Measurements from ENCODE around the gene LEKR1.
A peak's percentile ranks its signal among the peaks of the same experiment; 100 is the strongest.
"Not testable (repeated sequence)": the region's sequence is repeated elsewhere in the genome, so short reads cannot be mapped to it uniquely, and the experiment has no call there.

LEKR1 gene

DNA sequence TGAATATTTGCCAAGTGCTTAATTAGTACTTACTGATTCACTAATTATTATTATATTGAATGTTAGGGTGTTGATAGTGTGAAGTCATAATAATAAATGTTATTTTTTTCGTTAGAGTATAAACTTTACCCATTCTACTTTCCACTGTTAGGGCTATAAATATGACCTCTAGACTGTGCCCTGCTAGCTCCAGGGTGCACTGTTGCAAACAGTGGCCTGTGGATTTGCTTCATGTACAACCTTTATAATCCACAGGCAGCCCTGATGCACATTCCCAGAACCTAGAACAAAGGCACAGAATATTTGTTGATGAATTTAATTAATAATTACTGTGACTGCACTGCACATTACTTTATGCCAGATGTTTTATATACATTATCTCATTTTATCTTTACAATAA lies 28.8 kb upstream of the LEKR1 start:
- H3K9me3 Mint-ChIP-seq, result peaks cover 12% of the 10 kb centered on the region
- no peak overlapping the region for H3K27ac Mint-ChIP-seq
- H3K36me3 Mint-ChIP-seq, result peaks cover 41% of the 10 kb centered on the region
- H3K4me1 Mint-ChIP-seq, result peaks cover 15% of the 10 kb centered on the region
- no peaks in the 10 kb centered on the region for H3K27me3 Mint-ChIP-seq
- no peak for ATAC-seq
- no peak overlapping the region for H3K4me3 Mint-ChIP-seq

DNA sequence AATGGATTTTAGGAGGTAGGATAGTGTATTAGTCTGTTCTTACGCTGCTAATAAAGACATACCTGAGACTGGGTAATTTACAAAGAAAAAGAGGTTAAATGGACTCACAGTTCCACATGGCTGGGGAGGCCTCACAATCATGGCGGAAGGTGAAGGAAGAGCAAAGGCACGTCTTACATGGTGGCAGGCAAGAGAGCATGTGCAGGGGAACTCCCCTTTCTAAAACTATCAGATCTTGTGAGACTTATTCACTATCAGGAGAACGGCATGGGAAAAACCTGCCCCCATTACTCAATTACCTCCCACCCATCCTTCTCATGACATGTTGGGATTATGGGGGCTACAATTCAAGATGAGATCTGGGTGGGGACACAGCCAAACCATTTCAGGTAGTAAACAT lies 25.9 kb upstream of the LEKR1 start:
- H3K36me3 Mint-ChIP-seq, result peaks cover 33% of the 10 kb centered on the region
- H3K9me3 Mint-ChIP-seq, result peaks cover 16% of the 10 kb centered on the region
- not testable (repeated sequence) for H3K4me1 Mint-ChIP-seq, H3K4me3 Mint-ChIP-seq, H3K27ac Mint-ChIP-seq, H3K27me3 Mint-ChIP-seq, ATAC-seq

DNA sequence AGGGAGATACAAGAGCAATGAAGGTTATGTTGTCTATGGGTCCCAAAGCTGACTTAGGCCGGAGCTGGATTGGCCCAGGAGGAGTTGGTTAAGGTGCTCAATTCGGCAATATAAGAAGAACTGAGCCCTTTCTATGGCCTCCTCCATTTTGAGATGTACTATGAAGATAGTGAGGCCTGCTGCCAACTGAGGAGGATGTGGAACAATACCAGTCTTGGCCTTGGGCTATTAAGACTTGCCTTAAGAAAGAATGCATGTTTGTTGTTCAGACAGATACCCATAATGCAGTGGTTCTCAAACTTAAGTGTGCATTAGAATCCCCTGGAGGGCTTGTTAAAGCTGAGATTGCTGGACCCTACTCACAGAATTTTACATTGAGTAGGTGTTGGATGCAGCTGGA lies 24.4 kb upstream of the LEKR1 start:
- peaks cover 30% of the 10 kb centered on the region for H3K36me3 Mint-ChIP-seq
- ATAC-seq, result no peak
- H3K27ac Mint-ChIP-seq, result no peak overlapping the region
- no peaks in the 10 kb centered on the region for H3K27me3 Mint-ChIP-seq
- peaks cover 4% of the 10 kb centered on the region for H3K4me1 Mint-ChIP-seq
- no peak overlapping the region for H3K4me3 Mint-ChIP-seq
- peaks cover 16% of the 10 kb centered on the region for H3K9me3 Mint-ChIP-seq

DNA sequence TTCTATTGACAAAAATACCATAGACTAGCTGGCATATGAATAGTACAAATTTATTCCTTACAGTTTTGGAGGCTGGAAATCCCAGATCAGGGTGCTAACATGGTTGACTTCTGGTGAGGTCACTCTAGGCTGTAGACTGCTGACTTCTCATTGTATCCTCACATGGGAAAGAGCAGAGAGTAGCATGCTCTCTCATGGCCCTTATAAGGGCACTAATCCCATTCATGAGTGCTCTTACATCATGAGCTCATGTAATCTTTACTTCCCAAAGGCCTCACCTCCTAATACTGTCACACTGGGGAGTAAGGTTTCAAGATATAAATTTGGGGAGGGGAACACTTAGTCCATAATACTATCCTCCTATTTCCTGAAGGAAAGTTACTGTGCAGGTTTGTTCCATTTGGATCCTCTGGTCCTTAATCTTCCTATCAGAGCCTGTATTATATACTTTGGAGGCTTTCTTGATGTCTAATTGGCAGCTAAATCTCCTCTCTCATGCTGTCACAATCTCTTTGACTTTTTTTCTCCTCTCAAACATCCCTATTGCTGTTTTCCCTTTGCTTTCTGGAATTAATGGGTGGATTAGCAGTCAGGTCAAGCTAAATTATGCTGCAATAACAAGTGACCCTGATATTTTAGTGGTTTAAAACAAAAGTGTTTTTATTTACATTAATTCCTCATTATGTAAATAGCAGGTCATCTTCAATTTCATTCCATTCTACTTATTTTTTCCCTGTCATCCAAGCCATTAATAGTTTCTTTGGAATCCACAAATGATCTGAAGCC lies 23.1 kb upstream of the LEKR1 start:
- H3K4me3 Mint-ChIP-seq, result no peak overlapping the region
- H3K27me3 Mint-ChIP-seq, result no peaks in the 10 kb centered on the region
- H3K27ac Mint-ChIP-seq, result no peak overlapping the region
- H3K4me1 Mint-ChIP-seq, result peaks cover 10% of the 10 kb centered on the region
- peaks cover 16% of the 10 kb centered on the region for H3K9me3 Mint-ChIP-seq
- H3K36me3 Mint-ChIP-seq, result peaks cover 34% of the 10 kb centered on the region
- no peak for ATAC-seq

DNA sequence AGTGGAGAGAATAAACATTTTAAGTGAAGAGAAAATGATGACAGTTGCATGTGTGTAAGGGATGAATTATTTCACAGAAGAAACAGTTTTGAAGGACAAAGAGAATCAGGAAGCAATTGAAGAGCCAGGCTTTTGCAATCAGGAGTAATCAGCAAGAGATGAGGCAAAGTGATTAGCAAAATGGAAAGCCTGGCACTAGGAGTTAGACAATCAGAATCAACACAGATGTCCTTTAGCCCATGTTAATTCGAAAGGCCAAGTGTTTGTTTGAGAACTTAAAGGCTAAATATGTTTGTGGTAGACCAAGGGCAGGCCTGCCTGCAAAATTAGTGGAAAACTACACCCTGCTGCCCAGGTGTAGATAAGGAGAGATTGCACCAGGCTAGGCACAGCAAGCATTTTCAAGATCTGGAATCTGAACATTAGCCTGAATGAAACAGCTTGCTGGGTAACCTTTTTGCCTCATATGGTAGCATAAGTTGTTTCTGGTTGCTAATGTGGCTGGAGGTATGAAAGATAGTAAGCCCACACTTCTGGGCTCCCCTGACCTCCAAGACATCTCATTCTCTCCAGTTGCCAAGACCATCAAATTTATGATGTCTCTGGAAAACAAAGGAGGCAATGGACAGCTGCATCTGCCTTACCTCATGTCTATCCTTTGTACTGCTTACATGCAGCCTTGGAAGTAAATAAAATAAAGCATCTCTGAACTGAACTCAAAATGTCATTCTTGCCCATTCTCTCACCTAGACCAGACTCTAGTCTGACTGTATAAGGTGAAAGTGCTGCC lies 22.0 kb upstream of the LEKR1 start:
- no peak overlapping the region for H3K4me3 Mint-ChIP-seq
- H3K9me3 Mint-ChIP-seq, result peaks cover 16% of the 10 kb centered on the region
- H3K4me1 Mint-ChIP-seq, result peaks cover 12% of the 10 kb centered on the region
- no peak for ATAC-seq
- H3K36me3 Mint-ChIP-seq, result peaks cover 32% of the 10 kb centered on the region
- H3K27me3 Mint-ChIP-seq, result no peaks in the 10 kb centered on the region
- H3K27ac Mint-ChIP-seq, result no peak overlapping the region

DNA sequence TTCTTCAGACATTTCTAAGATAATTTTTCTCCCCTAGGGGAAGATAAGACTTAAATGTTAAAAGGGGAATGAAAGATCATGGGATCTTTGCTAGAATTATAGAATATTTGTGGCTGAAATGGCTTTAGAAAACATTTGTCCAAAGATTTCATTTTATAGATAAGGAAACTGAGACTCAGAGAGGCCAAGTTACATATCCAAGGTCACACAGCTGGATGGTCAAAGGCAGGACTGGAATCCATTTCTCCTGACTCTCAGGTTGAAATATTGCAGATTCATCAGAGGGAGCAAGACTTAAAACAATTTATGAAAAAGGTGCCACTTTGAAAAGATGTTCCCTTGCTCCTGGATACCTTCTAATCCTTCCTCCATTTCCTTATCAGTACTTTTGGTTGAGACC lies 19.5 kb upstream of the LEKR1 start:
- Mint-ChIP-seq H3K4me1 (peaks cover 16% of the 10 kb centered on the region), H3K9me3 (peaks cover 3% of the 10 kb centered on the region), H3K27me3 (no peaks in the 10 kb centered on the region), H3K4me3 (no peak overlapping the region), H3K36me3 (peaks cover 28% of the 10 kb centered on the region), H3K27ac (peak overlapping the region; percentile 57)
- no peak for ATAC-seq

DNA sequence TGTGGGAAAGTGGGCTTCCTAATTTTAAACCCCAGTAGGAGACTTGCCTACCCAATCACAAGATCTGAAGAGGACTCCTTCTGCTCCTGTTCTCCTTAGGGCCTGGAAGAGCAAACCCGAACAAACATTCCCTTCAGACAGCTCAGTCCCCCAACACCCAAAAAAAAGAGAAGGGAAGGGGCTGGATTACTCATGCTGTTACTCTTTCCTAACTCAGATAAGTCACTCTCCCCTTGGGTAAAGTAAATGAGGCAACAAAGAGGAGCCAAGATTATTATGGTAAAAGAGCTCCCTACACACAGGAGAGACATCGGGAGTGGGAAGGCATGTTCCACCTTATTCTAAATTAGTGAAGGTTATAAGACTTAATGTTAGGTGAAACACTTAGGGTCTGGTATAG lies 18.1 kb upstream of the LEKR1 start:
- peaks cover 19% of the 10 kb centered on the region for H3K4me1 Mint-ChIP-seq
- no peaks in the 10 kb centered on the region for H3K27me3 Mint-ChIP-seq
- peaks cover 28% of the 10 kb centered on the region for H3K36me3 Mint-ChIP-seq
- H3K9me3 Mint-ChIP-seq, result peaks cover 3% of the 10 kb centered on the region
- ATAC-seq, result no peak
- no peak overlapping the region for H3K4me3 Mint-ChIP-seq
- H3K27ac Mint-ChIP-seq, result peak overlapping the region; percentile 57

DNA sequence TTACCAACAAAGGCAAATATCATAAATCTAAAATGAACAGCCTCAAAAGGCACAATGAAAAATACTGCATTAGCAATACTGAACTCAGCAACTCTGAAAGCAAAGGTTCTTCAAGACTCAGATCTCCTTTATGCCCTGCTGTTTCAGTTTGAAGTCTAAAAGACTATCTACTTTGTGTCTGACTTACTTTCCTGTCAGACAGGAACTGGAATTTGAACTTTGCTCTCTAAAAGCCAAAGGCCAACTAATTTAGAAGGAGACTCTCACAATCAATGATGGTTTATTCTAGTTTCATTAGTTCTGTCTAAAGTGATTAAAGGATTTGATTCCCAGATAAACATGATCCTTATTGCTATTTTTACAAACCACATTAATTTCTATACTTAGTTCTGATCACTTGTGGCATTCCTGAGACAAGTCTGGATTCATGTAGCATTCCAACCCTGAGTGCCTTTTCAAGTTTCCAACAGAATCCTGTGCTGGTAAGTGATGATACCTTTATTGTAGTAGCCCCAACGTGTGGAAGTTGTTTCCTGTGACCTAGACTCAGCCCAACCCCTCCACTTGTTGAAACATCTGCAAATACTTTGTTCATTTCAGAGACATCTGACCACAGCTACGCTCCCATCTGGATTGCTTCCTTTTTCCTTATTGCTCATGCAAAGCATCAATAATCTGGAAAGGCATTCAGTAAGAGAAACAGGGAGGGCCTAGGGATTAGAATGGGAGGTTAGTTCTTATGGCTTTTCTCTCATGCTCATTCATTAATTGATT lies 14.9 kb upstream of the LEKR1 start:
- peaks cover 30% of the 10 kb centered on the region for H3K36me3 Mint-ChIP-seq
- H3K27ac Mint-ChIP-seq, result peak overlapping the region; percentile 12

DNA sequence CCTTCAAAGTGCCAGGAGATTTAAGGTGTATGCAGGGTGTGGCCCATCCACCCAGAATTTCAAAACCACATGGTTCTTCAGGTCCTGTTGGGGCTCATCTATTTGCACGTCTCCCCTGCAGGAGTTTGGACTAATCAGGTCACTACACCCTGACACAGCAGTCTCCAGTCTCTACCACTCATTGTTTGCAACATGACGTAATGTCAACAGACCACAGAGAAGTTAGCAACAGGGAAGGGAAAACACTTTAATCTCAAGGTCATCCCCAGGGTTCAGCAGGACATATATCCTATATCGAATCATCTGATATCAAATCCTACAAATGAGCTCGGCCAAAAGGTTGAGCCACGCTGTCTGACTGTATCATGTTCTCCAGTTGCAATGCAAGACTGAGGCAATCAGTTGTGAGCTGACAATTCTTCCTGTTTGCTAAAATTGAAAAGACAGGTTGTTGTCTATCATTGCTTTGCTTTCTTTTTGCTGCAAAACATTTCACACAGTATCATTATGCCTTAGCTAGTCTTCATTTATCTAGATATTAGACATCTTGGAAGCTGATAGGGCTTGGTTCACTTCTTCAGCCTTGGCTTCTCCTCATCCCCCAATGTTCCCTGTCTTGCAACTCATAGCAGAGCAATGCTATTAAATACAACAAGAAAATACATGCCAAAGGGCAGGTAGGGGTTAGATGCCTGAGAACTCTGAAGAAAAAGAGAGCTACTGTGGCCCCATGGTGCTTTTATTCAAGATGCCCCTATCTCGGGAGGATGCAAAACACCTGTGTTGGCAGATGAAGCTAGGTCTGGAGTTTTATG lies 13.4 kb upstream of the LEKR1 start:
- ATAC-seq, result no peak
- Mint-ChIP-seq H3K27ac (peak overlapping the region; percentile 74), H3K4me1 (peaks cover 39% of the 10 kb centered on the region), H3K9me3 (peaks cover 3% of the 10 kb centered on the region), H3K36me3 (peaks cover 29% of the 10 kb centered on the region), H3K4me3 (no peak overlapping the region), H3K27me3 (no peaks in the 10 kb centered on the region)

More for the DNA sequence above, 14.9 kb upstream of the LEKR1 start:
- no peak for ATAC-seq
- H3K9me3 Mint-ChIP-seq, result peaks cover 3% of the 10 kb centered on the region
- no peak overlapping the region for H3K4me3 Mint-ChIP-seq
- peaks cover 36% of the 10 kb centered on the region for H3K4me1 Mint-ChIP-seq
- H3K27me3 Mint-ChIP-seq, result no peaks in the 10 kb centered on the region

DNA sequence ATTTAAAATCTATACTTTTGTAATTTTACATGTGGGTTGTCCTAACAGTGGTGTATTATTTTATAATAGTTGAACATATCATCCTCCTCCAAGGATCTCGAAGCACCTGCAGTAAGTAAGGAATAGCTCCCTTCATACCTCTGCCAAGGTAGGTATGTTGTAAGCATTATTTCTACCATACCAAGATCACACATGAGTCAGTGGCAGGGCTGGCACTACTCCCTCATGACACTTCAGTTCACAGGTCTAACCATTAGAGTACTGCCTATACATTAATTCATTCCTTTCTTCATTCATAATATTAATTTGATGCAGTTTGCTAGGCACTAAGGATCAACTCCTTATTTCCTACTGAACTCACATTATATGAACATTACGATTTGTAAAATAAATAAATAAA lies 11.9 kb upstream of the LEKR1 start:
- H3K4me1 Mint-ChIP-seq, result peaks cover 45% of the 10 kb centered on the region
- no peaks in the 10 kb centered on the region for H3K27me3 Mint-ChIP-seq
- peaks cover 25% of the 10 kb centered on the region for H3K36me3 Mint-ChIP-seq
- H3K27ac Mint-ChIP-seq, result no peak overlapping the region
- peaks cover 3% of the 10 kb centered on the region for H3K9me3 Mint-ChIP-seq
- ATAC-seq, result no peak
- no peak overlapping the region for H3K4me3 Mint-ChIP-seq

DNA sequence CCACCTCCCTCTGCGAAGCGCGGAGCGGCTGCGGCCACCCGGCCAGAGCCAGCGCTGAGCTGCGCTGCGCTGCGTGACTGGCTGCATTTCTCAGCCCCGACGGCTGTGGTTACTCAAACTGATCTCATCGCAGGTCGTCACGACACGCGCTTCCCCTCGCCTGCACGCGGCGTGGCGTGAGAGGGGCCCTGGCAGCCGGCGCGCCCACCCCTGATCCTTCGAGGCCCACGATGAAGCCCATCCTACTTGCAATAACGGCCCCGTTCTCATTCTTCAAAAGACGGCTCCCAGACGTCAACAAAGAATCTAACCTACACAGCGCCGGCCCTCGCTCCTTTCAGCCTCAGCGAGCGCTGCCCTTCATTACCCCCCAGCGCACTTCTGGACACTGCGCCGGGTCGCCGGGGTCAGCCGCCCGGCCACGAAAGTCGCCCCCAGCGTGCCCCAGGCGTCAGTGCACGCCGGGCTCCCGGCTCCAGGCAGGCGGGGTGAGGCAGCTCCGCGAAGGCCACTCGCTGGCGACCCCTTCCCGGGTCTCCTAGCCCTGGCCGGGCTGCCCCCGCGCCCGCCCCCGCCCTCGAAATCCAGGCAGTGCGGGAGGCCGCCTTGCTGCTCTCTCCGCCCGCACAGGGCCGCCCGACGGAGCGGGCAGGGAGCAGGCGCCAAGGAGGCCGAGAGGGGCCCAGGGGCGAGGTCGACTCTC lies 9.9 kb upstream of the LEKR1 start:
- peak; percentile 32 for ATAC-seq
- Mint-ChIP-seq H3K4me1 (peaks cover 45% of the 10 kb centered on the region), H3K36me3 (peaks cover 10% of the 10 kb centered on the region), H3K4me3 (peak overlapping the region; percentile 78), H3K9me3 (peaks cover 3% of the 10 kb centered on the region), H3K27ac (peak overlapping the region; percentile 97), H3K27me3 (no peaks in the 10 kb centered on the region)

DNA sequence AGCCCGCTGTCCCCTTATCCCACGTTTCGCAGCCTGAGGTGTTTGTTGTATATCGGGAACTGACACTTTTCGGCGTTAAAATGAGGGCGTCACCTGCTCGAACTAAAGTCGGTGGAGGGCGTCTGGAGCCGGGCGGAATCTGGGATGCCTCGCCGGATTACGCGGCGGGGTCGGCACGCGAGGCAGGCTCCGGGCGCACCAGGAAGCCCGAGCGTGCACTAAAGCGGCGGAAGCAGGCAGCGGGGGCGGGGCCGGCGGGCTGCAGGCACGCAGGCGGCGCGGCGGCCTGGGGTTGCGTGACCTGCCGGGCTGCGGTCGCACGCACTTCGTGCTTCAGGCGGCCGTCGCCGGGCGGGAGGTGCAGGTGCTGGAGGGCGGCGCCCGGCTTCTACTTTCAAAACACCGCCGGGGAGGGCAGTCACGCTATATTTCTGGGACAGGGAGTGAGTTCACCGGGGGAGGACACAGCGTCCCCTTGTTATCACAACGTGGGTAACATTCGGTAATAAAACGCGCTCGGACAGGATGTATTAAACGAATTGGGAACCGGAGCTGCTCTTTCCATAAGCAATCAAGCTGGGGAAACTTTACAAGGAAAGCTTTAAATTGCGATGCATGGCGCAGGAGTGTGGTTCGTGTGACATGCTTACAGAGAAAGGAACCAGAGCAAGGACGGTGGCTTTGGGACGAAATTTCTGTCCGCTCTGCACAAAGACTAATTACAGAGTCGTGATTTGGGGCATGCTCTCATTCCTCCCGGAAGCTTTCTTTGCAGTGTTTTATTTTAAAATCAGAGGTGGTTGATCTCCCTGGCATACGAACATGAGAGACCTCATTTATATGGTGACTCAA lies 9.1 kb upstream of the LEKR1 start:
- peak; percentile 94 for ATAC-seq
- Mint-ChIP-seq H3K27me3 (no peaks in the 10 kb centered on the region), H3K4me1 (peaks cover 40% of the 10 kb centered on the region)

DNA sequence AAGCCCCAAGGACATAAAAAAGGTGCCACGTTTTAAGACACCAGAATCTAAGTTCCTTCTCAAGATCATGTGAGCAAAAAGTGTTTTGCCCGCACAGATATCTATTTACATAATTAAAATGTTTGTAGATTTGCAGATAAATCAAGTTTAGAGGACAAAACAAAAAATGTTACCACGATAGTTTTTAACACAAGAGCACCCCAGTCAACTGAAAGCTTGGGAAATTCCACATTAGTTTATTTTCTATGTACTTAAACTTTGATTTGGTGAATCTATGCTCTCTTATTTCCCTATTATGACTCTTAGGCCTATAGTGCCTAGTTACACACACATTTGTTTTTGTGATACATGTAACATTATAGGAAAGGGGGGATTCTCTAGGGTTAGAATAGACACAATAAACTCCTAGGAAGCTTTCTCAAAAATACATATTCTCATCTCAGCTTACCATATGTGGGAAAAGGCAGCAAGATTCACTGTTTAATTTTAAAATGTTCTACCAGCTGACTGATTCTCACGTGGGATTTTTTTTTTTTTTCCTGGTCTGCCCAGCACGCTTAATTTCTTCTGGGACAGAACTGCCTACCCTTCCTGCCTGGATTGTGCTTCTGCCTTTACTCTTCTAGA lies 8.4 kb upstream of the LEKR1 start:
- Mint-ChIP-seq H3K27me3 (no peaks in the 10 kb centered on the region), H3K4me1 (peaks cover 40% of the 10 kb centered on the region), H3K4me3 (peak overlapping the region; percentile 78), H3K9me3 (peaks cover 3% of the 10 kb centered on the region), H3K36me3 (peaks cover 10% of the 10 kb centered on the region), H3K27ac (peak overlapping the region; percentile 97)
- ATAC-seq, result no peak

More for the DNA sequence above, 9.1 kb upstream of the LEKR1 start:
- Mint-ChIP-seq H3K36me3 (peaks cover 10% of the 10 kb centered on the region), H3K27ac (peak overlapping the region; percentile 97), H3K4me3 (peak overlapping the region; percentile 78), H3K9me3 (peaks cover 3% of the 10 kb centered on the region)
